ENCODE results near the gene TACR2. TPM values are rescaled to one million over a fixed set of nuclear protein-coding genes. Genes with fewer than 3 reads are reported as not detected.

TACR2 gene
- polyA plus RNA-seq, 2 of the 4 experiments (the other 2 are of a cell fraction), result 0.09 to 0.16 TPM

- TF ChIP-seq POLR2AphosphoS2 (conservative IDR thresholded peaks at IDR 0.05; ENCODE audit: low read length) (no peak), HDAC2 (IDR thresholded peaks at IDR 0.05) (no peak), SMC3 (IDR thresholded peaks at IDR 0.05) (0 out of 3 replicates have a peak, but pooled peaks have one; percentile 5), NR3C1 (IDR thresholded peaks at IDR 0.05) (no peak), HOXB5 (CRISPR knock-in tag; IDR thresholded peaks at IDR 0.05) (no peak), CBX2 (IDR thresholded peaks at IDR 0.05; ENCODE audit: borderline replicate concordance, low read depth) (no peak), ELK1 (IDR thresholded peaks at IDR 0.05; ENCODE audit: low read depth, low read length) (no peak), CHD2 (IDR thresholded peaks at IDR 0.05; ENCODE audit: low read length, partially characterized antibody) (no peak), SREBF2 (IDR thresholded peaks at IDR 0.05) (no peak), FOXS1 (CRISPR knock-in tag; IDR thresholded peaks at IDR 0.05) (no peak)
Observed at GRCh38 chr10:69360485-69361302, 56.0 kb downstream of the TACR2 start (continued).

- Histone ChIP-seq H3K9me3 (no peaks in the 10 kb centered on the region), H3K27ac (peak overlapping the region; percentile 84 to 85; a peak in 5 of 6 replicates), H3K4me2 (peak overlapping the region; percentile 11; the same call in 1 of the 3 replicates), H3K4me3 (no peak overlapping the region), H3K4me1 (peaks cover 51% of the 10 kb centered on the region)
- POLR2A ChIA-PET, result no interaction called here
- no peak for DNase-seq (ENCODE audit: low read depth in 1 of 2, low spot score in 1 of 2)
- FAIRE-seq, result no peak
- ATAC-seq, result no peak
- 93% methylated on average over 5 of the region's 5 CpGs for WGBS (ENCODE audit: missing lambda C conversion rate)
- CTCF ChIA-PET, result interaction anchor here (1.2 kb wide), 1 partner anchor 148 kb away, joined by 3 read pairs; no protein-coding TSS in a partner anchor
- TF ChIP-seq ZFP36 (IDR thresholded peaks at IDR 0.05; ENCODE audit: borderline replicate concordance, partially characterized antibody), result no peak
- TF ChIP-seq MAFK (IDR thresholded peaks at IDR 0.05; ENCODE audit: partially characterized antibody), result peak; percentile 5
Observed at GRCh38 chr10:69359594-69359993, 57.1 kb downstream of the TACR2 start.

GRCh38 chr10:69359148-69359547, 57.6 kb downstream of the TACR2 start:
- Histone ChIP-seq H3K4me2 (peak overlapping the region; percentile 11; the same call in 1 of the 3 replicates), H3K4me1 (peaks cover 51% of the 10 kb centered on the region), H3K27ac (peak overlapping the region; percentile 84 to 85; a peak in 3 of 6 replicates), H3K9me3 (no peaks in the 10 kb centered on the region), H3K4me3 (no peak overlapping the region)
- FAIRE-seq, result no peak
- ChIA-PET POLR2A (no interaction called here), CTCF (interaction anchor here (1.2 kb wide), 1 partner anchor 148 kb away, joined by 3 read pairs; no protein-coding TSS in a partner anchor)
- DNase-seq (ENCODE audit: low read depth in 1 of 2, low spot score in 1 of 2), result no peak
- peak in 1 of 2 experiments; percentile 33; a peak in 1 of 4 replicates for TF ChIP-seq CEBPB (IDR thresholded peaks at IDR 0.05)
- TF ChIP-seq GATA3 (IDR thresholded peaks at IDR 0.05; ENCODE audit: borderline replicate concordance), result no peak
- ATAC-seq, result no peak
- 86% methylated on average over 3 of the region's 3 CpGs for WGBS (ENCODE audit: missing lambda C conversion rate)

GRCh38 chr10:69358148-69358795, 58.4 kb downstream of the TACR2 start:
- FAIRE-seq (no peak), DNase-seq (ENCODE audit: low read depth in 1 of 2, low spot score in 1 of 2) (no peak), ATAC-seq (no peak)
- ChIA-PET POLR2A (no interaction called here), CTCF (interaction anchor here (1.2 kb wide), 1 partner anchor 149 kb away, joined by 3 read pairs; no protein-coding TSS in a partner anchor)
- no peaks in the 10 kb centered on the region for H3K9me3 ChIP-seq
- H3K4me1 ChIP-seq, result peaks cover 54% of the 10 kb centered on the region
- no peak overlapping the region; a peak in 1 of 6 replicates for H3K27ac ChIP-seq
- 92% methylated on average over 12 of the region's 12 CpGs for WGBS (ENCODE audit: missing lambda C conversion rate)
- H3K4me2 ChIP-seq, result no peak overlapping the region
- no peak overlapping the region for H3K4me3 ChIP-seq
- TF ChIP-seq USF2 (IDR thresholded peaks at IDR 0.05) (no peak), ESRRA (IDR thresholded peaks at IDR 0.05; ENCODE audit: borderline replicate concordance, low read length) (no peak), MAZ (IDR thresholded peaks at IDR 0.05; ENCODE audit: borderline replicate concordance, low read depth, low read length) (no peak), CHD4 (IDR thresholded peaks at IDR 0.05; ENCODE audit: borderline replicate concordance) (no peak), ZSCAN20 (CRISPR knock-in tag; IDR thresholded peaks at IDR 0.05) (no peak), CBX2 (IDR thresholded peaks at IDR 0.05; ENCODE audit: borderline replicate concordance, low read depth) (no peak), MAX (IDR thresholded peaks at IDR 0.05) (no peak), BCL3 (IDR thresholded peaks at IDR 0.05) (no peak)
